Mesenchymal stem cell (in vitro differentiated cells and primary cell): ENCODE data around the gene PDE2A.

Experiments
- DNase-seq: peaks from one replicate; pipeline ENCODE4 v3.0.0-alpha.2; 2013
- H2AFZ ChIP-seq: one replicate; pipeline ENCODE4 v1.6.1; 2013; ENCODE audit warnings: low read depth, mild to moderate bottlenecking, control low read depth, inconsistent platforms, low read length, moderate library complexity
- H2AK5ac ChIP-seq: 2 replicates; pipeline ENCODE4 v1.6.1; 2013; ENCODE audit warnings: low read length, moderate library complexity, mild to moderate bottlenecking, inconsistent platforms; ENCODE audit not compliant: severe bottlenecking
- H2BK120ac ChIP-seq: one replicate; pipeline ENCODE4 v1.6.1; 2013; ENCODE audit warnings: low read depth, mild to moderate bottlenecking, inconsistent platforms, low read length, moderate library complexity
- H2BK12ac ChIP-seq, 2 experiments: one replicate each; pipeline ENCODE4 v1.6.1; 2013; ENCODE audit warnings: inconsistent platforms in 2 of 2, low read length in 2 of 2, mild to moderate bottlenecking in 2 of 2, moderate library complexity in 2 of 2, control low read depth in 1 of 2
- H2BK15ac ChIP-seq: one replicate; pipeline ENCODE4 v1.6.1; 2013; ENCODE audit warnings: mild to moderate bottlenecking, low read depth, inconsistent platforms; ENCODE audit not compliant: poor library complexity, severe bottlenecking
- H2BK5ac ChIP-seq: 2 replicates; pipeline ENCODE4 v1.6.1; 2013; ENCODE audit warnings: low read depth, mild to moderate bottlenecking, low read length, control low read depth, inconsistent platforms; ENCODE audit not compliant: poor library complexity, severe bottlenecking
- H3K14ac ChIP-seq, 2 experiments: one replicate each; pipeline ENCODE4 v1.6.1; 2013; ENCODE audit warnings: inconsistent platforms in 2 of 2, low read length in 2 of 2, control low read depth in 1 of 2, mild to moderate bottlenecking in 1 of 2, moderate library complexity in 1 of 2
- H3K18ac ChIP-seq, 2 experiments: one replicate each; pipeline ENCODE4 v1.6.1; 2013; ENCODE audit warnings: inconsistent platforms in 2 of 2, low read length in 2 of 2, control low read depth in 1 of 2, low read depth in 1 of 2, mild to moderate bottlenecking in 1 of 2
- H3K23ac ChIP-seq, 2 experiments: one replicate each; pipeline ENCODE4 v1.6.1; 2013; ENCODE audit warnings: inconsistent platforms in 2 of 2, low read length in 2 of 2, mild to moderate bottlenecking in 2 of 2, moderate library complexity in 2 of 2, control low read depth in 1 of 2
- H3K27ac ChIP-seq: 2 replicates; pipeline ENCODE4 v1.5.1; 2013; ENCODE audit warnings: mild to moderate bottlenecking, moderate library complexity, low read length, control low read depth, inconsistent platforms; ENCODE audit not compliant: poor library complexity, severe bottlenecking
- H3K27me3 ChIP-seq, 2 experiments: 2 replicates each; pipeline versions ENCODE4 v1.6.1 to v1.7.0; 2013; ENCODE audit warnings: low read length in 2 of 2, mild to moderate bottlenecking in 2 of 2, moderate library complexity in 2 of 2, control low read depth in 1 of 2, inconsistent platforms in 1 of 2; ENCODE audit not compliant: control insufficient read depth in 1 of 2, insufficient read depth in 1 of 2
- H3K36me3 ChIP-seq, 2 experiments: 2 replicates each; pipeline versions ENCODE4 v1.6.1 to v1.7.0; 2013; ENCODE audit warnings: low read length in 2 of 2, control low read depth in 1 of 2, inconsistent platforms in 1 of 2, low read depth in 1 of 2, mild to moderate bottlenecking in 1 of 2; ENCODE audit not compliant: insufficient read depth in 2 of 2, control insufficient read depth in 1 of 2
- H3K4ac ChIP-seq, 2 experiments: one replicate each; pipeline ENCODE4 v1.6.1; 2013; ENCODE audit warnings: inconsistent platforms in 2 of 2, low read length in 2 of 2, mild to moderate bottlenecking in 2 of 2, moderate library complexity in 2 of 2, control low read depth in 1 of 2, low read depth in 1 of 2
- H3K4me1 ChIP-seq: 2 replicates; pipeline ENCODE4 v1.6.1; 2013; ENCODE audit warnings: low read depth, low read length, control low read depth; ENCODE audit not compliant: control insufficient read depth, insufficient read depth
- H3K4me2 ChIP-seq: 2 replicates; pipeline ENCODE4 v1.6.1; 2013; ENCODE audit warnings: low read length, mild to moderate bottlenecking, inconsistent platforms; ENCODE audit not compliant: poor library complexity, severe bottlenecking
- H3K4me3 ChIP-seq, 2 experiments: 2 replicates each; pipeline versions ENCODE4 v1.5.1 to v1.7.0; 2013; ENCODE audit warnings: low read length in 2 of 2, mild to moderate bottlenecking in 2 of 2, control low read depth in 1 of 2, low read depth in 1 of 2; ENCODE audit not compliant: insufficient read depth in 1 of 2
- H3K79me1 ChIP-seq: replicated peaks from 2 replicates; pipeline ENCODE4 v1.6.1; 2013; ENCODE audit warnings: mild to moderate bottlenecking, control low read depth, low read length, inconsistent platforms; ENCODE audit not compliant: poor library complexity, severe bottlenecking
- H3K9ac ChIP-seq: 2 replicates; pipeline ENCODE4 v1.7.0; 2013; ENCODE audit warnings: mild to moderate bottlenecking, low read length, moderate library complexity
- H3K9me3 ChIP-seq: 2 replicates; pipeline ENCODE4 v1.7.0; 2013; ENCODE audit warnings: mild to moderate bottlenecking, low read length; ENCODE audit not compliant: control insufficient read depth
- H4K8ac ChIP-seq: one replicate; pipeline ENCODE4 v1.6.1; 2013; ENCODE audit warnings: inconsistent platforms, mild to moderate bottlenecking, low read length, moderate library complexity
- H4K91ac ChIP-seq: one replicate; pipeline ENCODE4 v1.6.1; 2013; ENCODE audit warnings: mild to moderate bottlenecking, low read length, inconsistent platforms
- WGBS: methylation state at CpG from one replicate; pipeline ENCODE4 v1.1.7; 2013; ENCODE audit warnings: mixed read lengths; 5-methylcytosine and 5-hydroxymethylcytosine counted together

Gene PDE2A

DNA sequence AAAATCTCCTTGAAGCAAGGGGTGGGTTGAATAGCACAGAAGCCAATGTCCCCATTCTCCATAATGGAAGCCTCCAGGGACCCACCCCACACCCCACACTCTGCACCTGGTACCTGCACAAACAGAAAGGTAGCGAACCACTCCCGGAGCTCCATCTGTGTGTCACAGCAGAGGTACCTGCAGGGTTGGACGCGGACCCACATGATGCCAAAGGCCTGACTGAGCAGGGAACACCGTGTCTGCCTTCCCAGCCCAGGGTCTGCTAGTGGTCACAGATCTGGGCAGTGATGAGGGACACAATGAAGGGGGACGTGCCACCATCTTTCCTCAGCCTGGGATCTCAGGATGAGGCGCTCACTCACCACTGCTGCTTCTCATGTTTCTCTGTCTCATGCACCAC lies 13.1 kb upstream of the PDE2A start:
- H3K79me1 ChIP-seq: no peaks in the 10 kb centered on the region
- no peak overlapping the region for H2BK15ac ChIP-seq
- H2AK5ac ChIP-seq: no peak overlapping the region
- no peak overlapping the region for H3K27ac ChIP-seq
- no peaks in the 10 kb centered on the region for H3K9me3 ChIP-seq
- peaks cover 14% of the 10 kb centered on the region for H3K4me1 ChIP-seq
- no peak for DNase-seq
- no peak overlapping the region for H3K23ac ChIP-seq
- no peak overlapping the region for H2AFZ ChIP-seq
- 95% methylated on average over 7 of the region's 7 CpGs for WGBS
- no peak overlapping the region for H4K8ac ChIP-seq
- H3K4me2 ChIP-seq: no peak overlapping the region
- no peak overlapping the region for H2BK5ac ChIP-seq
- H3K9ac ChIP-seq: peak overlapping the region; percentile 55
- no peak overlapping the region for H3K4ac ChIP-seq
- no peak overlapping the region for H3K14ac ChIP-seq
- peaks cover 77 to 94% of the 10 kb centered on the region in 2 experiments for H3K36me3 ChIP-seq
- no peak overlapping the region for H2BK12ac ChIP-seq
- peak overlapping the region in 1 of 2 experiments; percentile 1 for H3K4me3 ChIP-seq
- H3K27me3 ChIP-seq: no peaks in the 10 kb centered on the region
- no peak overlapping the region for H2BK120ac ChIP-seq
- H3K18ac ChIP-seq: no peak overlapping the region
- no peak overlapping the region for H4K91ac ChIP-seq

DNA sequence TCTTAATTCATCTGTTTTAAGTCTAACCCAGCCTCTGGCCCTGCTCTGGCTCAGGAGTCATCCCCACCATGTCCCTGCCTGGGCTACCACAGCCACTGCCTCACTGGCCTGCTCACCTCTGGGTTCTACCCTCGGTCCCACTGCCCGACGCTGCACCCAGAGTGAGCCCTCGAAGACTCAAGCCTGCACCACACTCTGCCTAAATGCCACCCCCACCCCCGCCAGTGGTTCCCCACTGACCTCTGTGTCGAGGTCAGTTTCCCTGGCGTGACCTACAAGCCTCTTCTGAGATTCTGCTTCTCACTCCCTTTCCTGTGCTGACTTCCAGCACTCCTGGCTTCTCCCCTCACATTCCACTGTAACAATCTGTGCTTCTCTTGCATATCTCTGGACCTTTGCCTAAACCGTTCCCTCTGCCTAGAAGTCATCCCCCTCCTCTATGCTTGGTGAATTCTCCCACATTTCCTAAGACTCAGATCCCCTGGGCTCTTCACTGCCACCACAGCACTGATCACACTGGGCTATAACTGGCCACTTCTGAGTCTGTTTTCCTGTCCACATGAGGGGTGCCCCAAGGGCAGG lies 12.5 kb upstream of the PDE2A start:
- Histone ChIP-seq H4K91ac (no peak overlapping the region), H2BK120ac (no peak overlapping the region), H3K4me3 (peak overlapping the region in 1 of 2 experiments; percentile 6), H3K9me3 (no peaks in the 10 kb centered on the region), H2BK5ac (no peak overlapping the region), H3K18ac (no peak overlapping the region), H3K23ac (no peak overlapping the region), H3K79me1 (no peaks in the 10 kb centered on the region), H3K14ac (no peak overlapping the region), H4K8ac (no peak overlapping the region), H3K4me1 (peaks cover 17% of the 10 kb centered on the region), H3K4me2 (no peak overlapping the region), H3K9ac (peak overlapping the region; percentile 55), H3K4ac (no peak overlapping the region), H3K36me3 (peaks cover 74 to 88% of the 10 kb centered on the region in 2 experiments), H3K27me3 (no peaks in the 10 kb centered on the region), H2AK5ac (no peak overlapping the region), H2BK15ac (no peak overlapping the region), H2BK12ac (no peak overlapping the region), H3K27ac (no peak overlapping the region), H2AFZ (no peak overlapping the region)
- WGBS: 81% methylated on average over 8 of the region's 8 CpGs
- DNase-seq: no peak

DNA sequence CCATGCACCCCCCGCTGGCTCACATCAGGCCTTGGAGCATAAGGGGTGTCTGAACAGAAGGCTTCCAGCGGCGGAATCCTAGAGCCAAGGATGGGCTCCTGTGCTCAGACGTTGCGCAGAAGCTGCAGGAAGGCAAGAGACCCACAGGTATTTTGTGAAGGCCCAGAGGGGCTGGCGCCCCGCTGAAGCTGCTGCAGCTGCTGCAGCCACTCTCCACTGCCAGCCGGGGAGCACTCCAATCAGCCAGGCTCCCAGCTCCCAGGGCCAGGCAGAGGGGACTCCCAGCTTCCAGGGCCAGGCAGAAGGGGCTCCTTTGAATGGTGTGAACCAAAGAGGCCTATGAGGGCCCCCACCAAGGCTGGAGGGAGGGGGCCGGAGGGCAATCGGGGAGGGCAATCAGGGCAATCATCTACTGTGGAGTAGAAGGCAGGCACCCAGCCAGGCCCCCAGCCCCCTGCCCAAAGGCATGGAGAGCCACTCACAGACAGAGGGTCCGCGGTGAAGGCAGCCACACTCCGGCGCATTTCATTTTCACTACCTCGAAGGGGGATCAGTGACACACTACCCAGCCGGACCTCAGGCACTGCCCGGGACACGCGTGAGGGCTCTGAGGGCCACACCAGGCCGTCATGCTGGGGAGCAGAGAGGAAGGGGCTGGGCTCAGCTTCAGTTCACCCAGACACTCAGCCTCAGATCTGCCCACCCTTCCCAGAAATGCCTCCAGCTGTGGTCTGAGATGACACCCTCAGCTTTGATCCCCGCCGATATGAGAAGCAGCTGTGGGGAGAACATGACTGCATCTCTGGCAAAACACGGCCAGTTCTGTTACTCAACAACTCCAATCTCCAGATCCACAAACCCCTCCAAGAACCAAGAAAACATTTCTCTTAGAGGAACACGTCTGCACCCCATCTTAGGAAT lies 11.6 kb upstream of the PDE2A start:
- Histone ChIP-seq H4K8ac (no peak overlapping the region), H3K79me1 (no peaks in the 10 kb centered on the region), H3K4me1 (peaks cover 26% of the 10 kb centered on the region), H2AFZ (no peak overlapping the region), H3K4ac (no peak overlapping the region), H2BK15ac (no peak overlapping the region), H2BK12ac (no peak overlapping the region), H2BK120ac (no peak overlapping the region), H3K9me3 (no peaks in the 10 kb centered on the region), H3K18ac (no peak overlapping the region), H3K27me3 (no peaks in the 10 kb centered on the region), H3K23ac (no peak overlapping the region), H3K9ac (peak overlapping the region; percentile 55), H3K4me3 (peak overlapping the region in 1 of 2 experiments; percentile 31), H3K4me2 (no peak overlapping the region), H3K36me3 (peaks cover 65 to 79% of the 10 kb centered on the region in 2 experiments), H3K14ac (no peak overlapping the region), H4K91ac (no peak overlapping the region), H3K27ac (no peak overlapping the region), H2AK5ac (no peak overlapping the region), H2BK5ac (no peak overlapping the region)
- 87% methylated on average over 24 of the region's 24 CpGs for WGBS
- DNase-seq: no peak

DNA sequence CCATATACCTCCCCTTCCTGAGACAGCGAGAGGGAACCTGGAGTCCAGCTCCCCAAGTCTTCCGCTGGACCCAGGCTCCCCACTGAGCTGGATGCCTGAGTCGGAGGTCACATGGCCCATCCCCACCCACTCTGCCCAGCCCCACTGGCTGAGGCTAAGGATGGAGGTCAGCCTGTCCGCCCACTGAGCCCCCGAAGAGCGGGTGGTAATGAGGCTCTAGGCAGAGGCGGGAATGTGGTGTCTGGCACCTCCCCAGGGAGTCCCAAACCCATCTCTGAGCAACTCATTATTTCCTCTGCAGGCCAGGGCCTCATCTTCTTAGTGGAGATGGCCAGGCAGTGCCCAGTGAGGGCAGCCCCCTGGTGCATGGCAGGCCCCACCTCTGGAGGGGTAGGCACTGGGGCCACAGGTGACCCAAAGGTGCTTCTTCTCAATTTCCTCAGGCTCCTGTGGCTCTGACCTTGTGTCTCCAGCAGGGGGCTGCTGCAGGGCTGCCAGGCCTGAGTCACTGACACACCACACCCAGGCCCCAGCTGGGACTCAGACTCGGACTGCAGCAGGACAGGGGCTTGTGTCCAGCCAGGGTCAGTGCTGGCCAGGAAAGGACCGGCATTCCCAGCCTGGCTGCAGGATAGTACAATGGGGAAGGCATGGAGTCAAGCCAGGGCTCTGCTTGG lies 10.2 kb upstream of the PDE2A start:
- no peaks in the 10 kb centered on the region for H3K79me1 ChIP-seq
- H3K4me1 ChIP-seq: peaks cover 28% of the 10 kb centered on the region
- no peak overlapping the region for H2AK5ac ChIP-seq
- peak; percentile 76 for DNase-seq
- H3K27me3 ChIP-seq: peaks cover 11 to 13% of the 10 kb centered on the region in 2 experiments
- no peak overlapping the region for H3K4me3 ChIP-seq
- H2BK120ac ChIP-seq: no peak overlapping the region
- no peak overlapping the region for H3K18ac ChIP-seq
- H3K9me3 ChIP-seq: no peaks in the 10 kb centered on the region
- peaks cover 52 to 66% of the 10 kb centered on the region in 2 experiments for H3K36me3 ChIP-seq
- peak overlapping the region; percentile 55 for H3K9ac ChIP-seq
- H2AFZ ChIP-seq: no peak overlapping the region
- no peak overlapping the region for H4K91ac ChIP-seq
- H3K4ac ChIP-seq: no peak overlapping the region
- H3K14ac ChIP-seq: no peak overlapping the region
- WGBS: 54% methylated on average over 8 of the region's 9 CpGs
- H3K23ac ChIP-seq: no peak overlapping the region
- H2BK12ac ChIP-seq: no peak overlapping the region
- no peak overlapping the region for H3K27ac ChIP-seq
- no peak overlapping the region for H2BK5ac ChIP-seq
- no peak overlapping the region for H4K8ac ChIP-seq
- H3K4me2 ChIP-seq: no peak overlapping the region
- H2BK15ac ChIP-seq: no peak overlapping the region
